Right lung (tissue), 5 donors: Measurements from ENCODE around the gene SUPT4H1. TPM values are rescaled to one million over a fixed set of nuclear protein-coding genes. Genes with fewer than 3 reads are reported as not detected.

ENCODE experiments used
- DNase-seq, 2 donors: peaks; one replicate each; pipeline ENCODE4 v3.0.0-alpha.2; 2013
- polyA plus RNA-seq, 5 donors: library from polyadenylated mRNA; unstranded; fragments of 120-200 nt; gene quantifications; one replicate each; pipeline versions ENCODE4 v1.2.1 to v1.2.3, GENCODE V29; 2013; ENCODE audit warnings: inconsistent platforms in 1 of 5, low replicate concordance in 1 of 5; ENCODE audit not compliant: insufficient read length in 5 of 5, insufficient read depth in 1 of 5

The SUPT4H1 gene
- polyA plus RNA-seq, 5 donors = 123 to 142 (median 135) TPM

GRCh38 chr17:58382108-58382871, 30.3 kb upstream of the SUPT4H1 start:
- DNase-seq = no peak

- peak; percentile 48 to 58 for DNase-seq
Observed at GRCh38 chr17:58381124-58382035, 29.4 kb upstream of the SUPT4H1 start.

- DNase-seq = no peak
Observed at GRCh38 chr17:58380207-58381123, 28.5 kb upstream of the SUPT4H1 start.

GRCh38 chr17:58379511-58379824, 27.5 kb upstream of the SUPT4H1 start:
- DNase-seq = no peak

GRCh38 chr17:58378733-58379510, 26.9 kb upstream of the SUPT4H1 start:
- DNase-seq = no peak

- DNase-seq = no peak
Observed at GRCh38 chr17:58377661-58378060, 25.7 kb upstream of the SUPT4H1 start.

- peak; percentile 55 to 58 for DNase-seq
Observed at GRCh38 chr17:58377093-58377601, 25.1 kb upstream of the SUPT4H1 start.

DNA sequence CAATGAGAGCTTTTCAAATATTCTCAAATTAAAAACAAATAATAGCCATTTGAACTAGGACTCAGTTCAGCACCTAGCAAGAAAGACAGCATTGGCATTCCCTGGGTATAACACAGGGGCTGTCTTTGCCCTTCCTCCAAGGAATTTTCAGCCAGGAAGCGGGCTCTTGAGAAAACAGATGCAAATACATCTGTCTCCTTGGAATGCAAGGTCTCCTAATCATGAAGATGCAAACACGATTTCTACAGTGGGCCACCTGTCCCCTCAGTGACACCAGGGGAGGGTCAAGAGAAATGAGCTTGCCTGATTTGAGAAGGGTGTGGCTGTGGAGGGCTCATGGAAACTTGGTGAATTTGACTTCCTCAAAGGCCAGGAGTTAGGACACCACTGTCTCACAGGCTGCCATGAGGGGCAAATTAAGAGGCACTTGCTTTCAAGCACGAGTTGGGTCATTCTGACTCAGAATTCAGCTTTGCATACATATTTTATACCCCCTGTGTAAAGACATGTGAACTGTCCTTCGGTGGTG, 24.5 kb upstream of the SUPT4H1 start:
- DNase-seq = no peak

- DNase-seq = no peak
Observed at GRCh38 chr17:58375811-58376210, 23.8 kb upstream of the SUPT4H1 start.

DNA sequence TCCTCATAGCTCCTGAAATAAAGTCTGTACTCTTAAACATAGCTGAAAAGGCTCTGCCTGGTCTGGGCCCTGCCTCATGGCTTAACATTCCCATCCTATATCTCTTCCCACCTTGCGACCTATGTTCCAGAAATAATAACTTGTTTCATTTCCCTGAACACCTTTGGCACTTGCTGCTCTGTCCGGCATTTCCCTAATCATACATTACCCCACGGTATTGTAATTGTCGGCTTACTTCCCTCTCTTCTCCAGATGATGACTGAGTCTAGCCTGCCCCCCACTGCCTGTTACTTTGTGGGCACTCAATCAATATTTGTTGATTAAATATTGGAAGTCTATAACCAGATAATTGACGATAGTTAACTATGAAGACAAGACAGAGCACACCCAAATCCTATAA, 23.3 kb upstream of the SUPT4H1 start:
- DNase-seq = no peak

DNA sequence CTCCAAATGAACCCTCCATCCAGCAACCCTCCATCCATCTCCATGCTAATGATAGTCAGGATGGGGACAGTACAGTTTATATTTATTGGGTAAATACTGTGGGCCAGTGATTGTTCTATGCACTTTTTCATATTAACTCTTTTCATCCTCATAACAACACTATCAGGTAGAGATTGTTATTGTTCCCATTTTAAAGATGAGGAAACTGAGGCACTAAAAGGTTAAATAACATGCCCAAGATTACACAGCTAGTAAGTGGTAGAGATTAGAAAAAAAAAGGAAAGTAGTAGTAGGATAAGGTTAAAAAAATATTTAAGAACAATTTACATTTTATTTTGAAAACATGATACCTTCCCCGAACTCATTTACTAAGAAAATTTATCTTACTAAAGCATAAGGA, 21.9 kb upstream of the SUPT4H1 start:
- no peak for DNase-seq

GRCh38 chr17:58373003-58373402, 21.0 kb upstream of the SUPT4H1 start:
- DNase-seq = no peak

DNA sequence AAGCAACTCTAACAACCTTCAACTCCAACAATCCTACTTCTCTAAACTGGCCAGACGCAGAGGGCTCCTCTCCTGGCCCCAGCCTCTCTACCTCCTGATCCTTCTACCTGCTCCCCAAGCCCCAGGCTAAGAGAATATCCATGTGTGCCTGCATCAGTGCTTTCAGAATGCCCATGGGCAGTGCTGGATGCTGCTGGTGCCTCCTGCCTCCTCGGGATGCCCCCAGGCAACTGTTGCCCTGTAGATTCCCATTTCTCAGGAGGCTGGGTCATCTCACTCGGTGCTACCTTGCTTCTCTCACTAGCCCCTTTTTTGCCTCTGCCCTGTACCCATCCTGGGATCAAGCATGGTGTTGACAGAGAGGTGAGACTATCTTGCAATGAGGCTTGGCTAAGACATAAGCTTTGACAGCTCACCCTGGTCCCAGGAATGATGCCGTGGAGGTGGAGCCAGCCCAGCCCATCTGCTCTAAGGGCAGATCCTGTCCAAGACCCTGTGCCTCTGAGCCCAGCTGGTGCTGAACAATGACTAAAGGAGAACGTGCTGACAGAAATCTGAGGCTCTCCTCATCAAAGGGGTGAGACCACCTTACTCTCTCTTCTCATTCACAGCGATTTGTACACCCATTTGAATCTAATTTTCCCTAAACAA, 19.4 kb upstream of the SUPT4H1 start:
- no peak for DNase-seq

- no peak for DNase-seq
Observed at GRCh38 chr17:58370716-58371115, 18.7 kb upstream of the SUPT4H1 start.

DNA sequence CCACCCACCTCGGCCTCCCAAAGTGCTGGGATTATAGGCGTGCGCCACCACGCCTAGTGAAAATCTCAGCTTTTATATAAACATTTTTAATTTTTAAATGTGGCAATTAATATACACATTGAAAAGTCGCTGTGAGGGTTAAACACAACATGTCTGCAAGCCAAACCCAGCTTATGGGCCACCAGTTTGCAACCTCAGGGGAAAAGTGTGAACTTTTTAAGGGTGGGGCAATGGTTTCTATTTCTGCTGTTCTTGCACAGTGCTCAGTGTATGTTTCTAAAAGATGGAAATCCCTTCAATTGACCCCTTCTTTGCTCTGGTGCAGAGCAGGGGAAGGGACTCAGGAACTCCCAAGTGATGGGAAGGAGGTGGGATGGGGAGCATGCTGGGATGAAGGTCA, 18.3 kb upstream of the SUPT4H1 start:
- no peak for DNase-seq

DNA sequence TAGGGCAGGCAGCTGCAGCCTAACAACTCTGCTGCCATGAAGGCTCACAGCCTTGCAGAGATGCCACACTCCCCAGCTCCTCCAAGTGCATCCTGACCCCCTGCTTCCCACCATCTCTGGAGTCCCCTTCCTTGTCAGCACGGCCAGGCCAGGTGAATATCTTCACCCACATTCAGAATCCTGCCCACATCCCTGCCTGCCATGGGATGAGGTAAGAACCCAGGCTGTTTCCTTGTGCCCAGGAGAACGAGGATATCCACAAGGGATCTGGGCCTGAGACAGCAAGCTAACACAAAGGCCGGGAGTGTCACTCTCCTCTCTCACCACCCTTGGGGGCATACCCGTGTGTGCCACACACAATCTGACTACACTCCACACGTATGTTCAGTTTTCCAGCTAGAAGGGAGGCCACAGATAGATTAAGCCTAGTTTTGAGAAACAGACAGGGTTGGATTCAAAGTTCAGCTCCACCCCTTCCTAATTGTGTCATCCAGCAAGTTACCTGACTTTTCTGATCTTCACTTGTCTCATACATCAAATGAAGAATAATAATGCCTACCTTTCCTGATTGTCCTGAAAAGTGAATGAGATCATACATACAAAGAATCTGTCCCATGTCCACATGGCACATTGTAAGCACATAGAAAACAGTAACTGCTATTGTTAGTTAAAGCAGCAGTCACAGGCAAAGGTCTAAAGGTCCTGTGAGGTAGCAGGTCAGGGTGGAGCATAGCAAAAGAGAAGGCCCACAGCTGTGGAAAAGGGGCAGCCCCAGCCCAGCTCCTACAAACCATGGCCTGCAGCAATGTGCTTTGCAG, 17.4 kb upstream of the SUPT4H1 start:
- DNase-seq = no peak

GRCh38 chr17:58368860-58369213, 16.8 kb upstream of the SUPT4H1 start:
- no peak for DNase-seq

GRCh38 chr17:58367461-58367860, 15.5 kb upstream of the SUPT4H1 start:
- DNase-seq = no peak

- no peak for DNase-seq
Observed at GRCh38 chr17:58365980-58366595, 14.1 kb upstream of the SUPT4H1 start.
